Mucosa of gallbladder (tissue), 1 donor: Measurements from ENCODE around the gene METRNL. TPM values are rescaled to one million over a fixed set of nuclear protein-coding genes. Genes with fewer than 3 reads are reported as not detected.
"Not testable (repeated sequence)": the region's sequence is repeated elsewhere in the genome, so short reads cannot be mapped to it uniquely, and the experiment has no call there.

ENCODE experiments used
- DNase-seq: peaks from one replicate; pipeline ENCODE4 v3.0.0-alpha.2; 2020; ENCODE audit warnings: low spot score
- total RNA-seq: library from RNA; stranded (reverse); gene quantifications from one replicate; pipeline ENCODE4 v1.2.1, GENCODE V29; 2021
- donor health status: DM: no; HTN: no; CAD: no.

The METRNL gene
- 45.8 TPM for total RNA-seq

- DNase-seq, result peak; percentile 79
Observed at GRCh38 chr17:83079352-83079747, at the start of gene METRNL. METRNL (plus strand) TSS chr17:83079609; CDS start chr17:83079816, 207 bp downstream.

GRCh38 chr17:83030432-83030831 lies 49.0 kb upstream of the METRNL start:
- DNase-seq, result no peak

GRCh38 chr17:83031321-83031945 lies 48.0 kb upstream of the METRNL start:
- DNase-seq, result no peak

- not testable (repeated sequence) for DNase-seq
Observed at GRCh38 chr17:83031946-83032451, 47.4 kb upstream of the METRNL start.

DNA sequence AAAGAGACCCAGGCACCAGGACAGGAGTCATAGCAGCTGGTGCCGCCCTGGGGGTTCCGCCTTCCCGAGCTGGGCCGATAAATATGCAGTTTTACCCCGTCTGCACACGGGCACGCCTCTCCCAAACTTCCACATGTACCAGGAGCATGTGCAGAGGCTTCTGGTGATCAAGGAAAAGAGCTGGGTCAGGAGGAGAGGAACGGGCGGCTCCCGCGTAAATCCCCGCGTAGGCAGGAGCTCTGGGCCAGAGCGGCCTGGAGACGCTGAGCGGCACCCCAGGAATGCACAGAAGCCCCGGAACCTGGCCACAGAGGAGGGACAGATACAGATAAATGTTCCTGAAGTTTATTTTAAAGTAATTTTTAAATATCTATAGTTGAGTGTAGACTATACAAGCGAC lies 46.6 kb upstream of the METRNL start:
- DNase-seq, result no peak

GRCh38 chr17:83034525-83034924 lies 44.9 kb upstream of the METRNL start:
- no peak for DNase-seq

DNA sequence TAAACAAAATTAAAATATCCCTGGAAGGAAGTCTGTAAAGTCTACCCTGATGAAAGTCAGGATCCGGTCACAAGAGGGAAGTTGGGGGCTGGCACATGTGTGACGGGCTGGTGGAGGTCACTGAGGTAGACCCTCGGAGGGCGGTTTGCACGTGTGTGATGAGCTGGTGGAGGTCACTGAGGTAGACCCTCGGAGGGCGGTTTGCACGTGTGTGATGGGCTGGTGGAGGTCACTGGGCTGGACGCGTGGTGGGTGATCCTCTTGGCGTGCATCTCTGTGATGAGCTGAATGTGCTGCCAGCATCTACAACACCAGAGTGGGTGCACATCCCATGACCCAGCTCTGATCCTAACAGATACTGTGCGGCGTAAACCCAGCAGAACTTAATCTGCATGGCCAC lies 43.7 kb upstream of the METRNL start:
- no peak for DNase-seq

DNA sequence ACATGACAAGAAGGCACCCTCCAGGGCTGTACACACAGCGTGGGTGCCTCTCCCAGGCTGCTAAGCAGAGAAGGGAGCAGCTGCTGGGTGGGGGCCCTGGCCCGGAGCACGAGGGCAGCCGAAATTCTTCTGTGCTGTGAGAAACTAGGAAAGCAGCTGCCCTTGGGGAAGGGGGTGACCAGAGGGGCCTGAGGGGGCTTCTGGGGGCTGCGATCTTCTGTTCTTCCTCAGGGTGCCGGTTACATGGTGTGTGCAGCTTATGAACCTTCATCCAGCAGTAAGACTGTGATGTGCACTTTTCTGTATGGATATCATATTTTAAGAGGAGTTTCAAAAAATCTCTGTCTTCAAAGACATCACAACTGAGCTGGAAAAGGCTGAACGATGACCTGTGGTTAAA lies 43.2 kb upstream of the METRNL start:
- no peak for DNase-seq

- no peak for DNase-seq
Observed at GRCh38 chr17:83036666-83037065, 42.7 kb upstream of the METRNL start.

DNA sequence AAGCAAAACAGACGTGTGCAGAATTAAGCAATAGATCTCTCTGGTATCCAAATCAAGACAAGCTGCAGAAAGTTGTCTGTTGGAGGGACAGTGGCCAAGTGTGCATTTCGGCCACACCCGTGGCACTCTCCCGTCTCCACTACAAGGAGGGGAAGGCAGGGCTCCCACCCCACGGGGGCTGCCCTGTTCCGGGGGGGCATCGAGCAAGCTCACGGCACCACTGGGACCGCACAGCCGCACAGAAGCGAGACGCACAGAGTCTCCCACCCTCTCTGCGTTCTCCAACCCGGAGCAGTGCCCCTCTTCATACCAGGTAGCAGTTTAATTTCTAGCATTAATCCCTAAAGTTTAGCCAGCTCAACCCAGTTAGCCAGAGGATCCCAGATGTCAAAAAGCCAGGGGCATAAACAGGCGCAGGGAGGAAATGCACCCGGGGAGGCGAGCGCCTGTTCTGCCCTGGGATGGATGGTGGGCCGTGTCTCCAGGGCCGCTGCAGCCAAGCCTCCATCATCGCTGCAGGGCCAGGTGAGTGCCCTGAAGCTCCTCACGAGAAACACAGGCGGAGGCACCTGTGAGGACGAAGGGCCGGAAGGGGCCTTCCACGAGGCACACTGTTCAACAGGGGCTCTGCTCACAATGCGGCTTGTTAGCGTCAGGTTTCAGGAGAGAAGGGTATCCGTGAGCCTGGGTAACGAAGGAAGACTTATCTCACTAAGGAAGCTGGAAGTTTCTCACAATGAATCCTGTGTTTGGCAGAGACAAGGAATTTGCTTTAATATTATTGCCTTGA lies 42.1 kb upstream of the METRNL start:
- no peak for DNase-seq

DNA sequence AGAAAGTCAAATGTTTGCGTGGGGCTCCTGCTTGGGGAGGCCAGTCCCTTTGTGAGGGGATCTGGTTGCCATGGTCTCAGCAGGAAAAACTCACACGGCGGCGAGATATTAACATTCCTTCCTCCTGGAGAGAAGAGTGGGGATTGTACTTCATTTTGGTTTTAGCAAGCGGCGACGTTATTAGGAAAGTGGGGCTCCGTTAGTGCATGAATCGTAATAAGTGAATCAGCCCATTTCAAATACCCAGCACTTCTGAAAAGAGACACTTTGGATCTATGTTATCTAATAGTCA lies 41.6 kb upstream of the METRNL start:
- no peak for DNase-seq

GRCh38 chr17:83038983-83039382 lies 40.4 kb upstream of the METRNL start:
- not testable (repeated sequence) for DNase-seq

GRCh38 chr17:83041305-83041704 lies 38.1 kb upstream of the METRNL start:
- no peak for DNase-seq

- DNase-seq, result no peak
Observed at GRCh38 chr17:83042522-83043158, 36.8 kb upstream of the METRNL start.

- not testable (repeated sequence) for DNase-seq
Observed at GRCh38 chr17:83044479-83044878, 34.9 kb upstream of the METRNL start.

DNA sequence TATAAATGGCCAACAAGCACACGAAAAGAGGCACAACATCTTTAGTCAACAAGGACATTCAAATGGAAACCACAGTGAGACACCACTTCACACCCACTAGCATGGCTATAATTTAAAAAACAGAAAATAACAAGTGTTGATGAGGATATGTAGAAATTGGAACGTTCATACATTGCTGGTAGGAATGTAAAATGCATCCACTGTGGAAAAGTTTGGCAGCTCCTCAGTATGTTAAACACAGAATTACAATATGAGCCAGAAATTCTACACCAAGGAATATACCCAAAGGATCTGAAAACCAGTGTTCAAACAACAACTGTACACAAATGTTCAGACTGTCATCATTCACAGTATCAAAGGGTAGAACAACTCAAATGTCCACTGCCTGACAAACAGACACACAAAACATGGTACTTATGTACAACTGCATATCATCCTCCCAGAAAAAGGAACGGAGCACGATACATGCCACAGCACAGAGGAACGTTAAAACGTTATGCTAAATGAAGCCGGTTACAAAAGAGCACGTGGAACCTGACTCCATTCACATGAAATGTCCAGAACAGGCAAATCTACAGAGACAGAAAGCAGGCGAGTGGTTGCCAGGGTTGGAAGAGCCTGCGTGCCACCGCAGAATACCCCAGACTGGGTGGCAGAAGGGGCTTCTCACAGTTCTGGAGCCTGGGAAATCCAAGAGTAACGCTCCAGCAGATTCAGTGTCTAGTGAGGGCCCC lies 32.8 kb upstream of the METRNL start:
- no peak for DNase-seq

- no peak for DNase-seq
Observed at GRCh38 chr17:83047182-83047478, 32.3 kb upstream of the METRNL start.

DNA sequence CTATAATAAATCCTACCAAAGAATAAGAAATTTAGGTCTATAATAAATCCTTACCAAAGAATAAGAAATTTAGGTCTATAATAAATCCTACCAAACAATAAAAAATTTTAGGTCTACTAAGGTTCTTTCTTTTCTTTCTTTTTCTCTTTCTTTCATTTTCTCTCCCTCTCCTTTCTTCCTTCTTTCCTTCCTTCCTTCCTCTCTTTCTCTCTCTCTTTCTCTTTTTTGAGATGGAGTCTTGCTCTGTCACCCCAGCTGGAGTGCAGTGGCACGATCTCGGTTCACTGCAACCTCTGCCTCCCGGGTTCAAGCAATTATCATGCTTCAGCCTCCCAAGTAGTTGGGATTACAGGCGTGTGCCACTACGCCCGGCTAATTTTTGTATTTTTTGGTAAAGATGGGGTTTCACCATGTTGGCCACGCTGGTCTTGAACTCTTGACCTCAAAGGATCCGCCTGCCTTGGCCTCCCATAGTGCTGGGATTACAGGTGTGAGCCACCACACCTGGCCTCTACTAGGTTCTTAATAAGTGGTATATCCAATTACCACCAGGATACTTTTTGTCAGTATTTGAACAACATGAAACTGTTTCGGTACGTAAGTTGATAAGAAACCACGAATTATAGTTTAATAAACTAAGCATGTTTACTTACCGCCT lies 31.5 kb upstream of the METRNL start:
- not testable (repeated sequence) for DNase-seq

GRCh38 chr17:83050651-83051395 lies 28.6 kb upstream of the METRNL start:
- no peak for DNase-seq

DNA sequence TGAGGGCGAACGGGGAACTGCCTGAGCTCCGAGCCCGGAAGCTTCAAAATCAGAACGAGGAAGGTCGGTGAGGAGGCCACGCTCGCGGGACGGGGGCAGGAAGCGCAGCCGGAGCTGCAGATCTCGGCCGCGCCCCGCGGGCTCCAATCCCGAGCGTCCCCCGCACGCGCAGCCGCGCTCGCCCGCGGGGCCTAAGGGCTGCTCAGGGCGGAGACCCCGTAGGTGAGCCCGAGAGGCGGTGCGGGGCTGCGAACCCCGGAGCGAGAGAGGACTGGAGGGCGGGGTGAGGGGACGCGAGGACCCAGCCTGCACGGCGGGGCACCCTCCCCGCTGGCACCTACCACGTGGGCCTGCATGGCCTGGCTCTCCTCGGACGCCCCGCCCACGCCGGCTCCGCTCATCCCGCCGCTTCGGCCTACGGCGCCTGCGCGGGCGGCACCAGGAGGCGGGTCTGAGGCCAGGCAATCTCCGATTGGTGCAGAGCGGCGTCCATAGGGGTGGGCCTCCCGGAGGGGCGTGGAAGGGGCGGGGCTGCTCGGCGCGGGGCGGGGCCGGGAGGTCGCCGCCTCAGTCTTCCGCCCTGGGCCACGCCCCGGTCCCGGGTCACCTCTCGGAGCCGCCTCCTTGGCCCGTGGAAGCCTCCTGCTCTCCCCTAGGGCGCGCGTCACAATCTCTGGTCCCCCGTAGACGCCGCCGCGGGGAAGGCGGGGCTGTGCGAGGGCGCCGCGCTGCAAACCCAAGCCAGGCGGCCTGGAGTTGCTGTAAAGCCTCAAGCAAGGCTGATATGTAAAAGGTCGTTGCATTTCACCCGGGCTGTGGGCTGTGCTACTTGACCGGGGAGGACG lies 27.8 kb upstream of the METRNL start:
- DNase-seq, result peak; percentile 97
